OCI-LY7 (cell line): ENCODE data around the gene PNMA8B. TPM values are rescaled to one million over a fixed set of nuclear protein-coding genes. Genes with fewer than 3 reads are reported as not detected.

Experiments used
- BruUV-seq: library from RNA; stranded (reverse); fragments of 400-500 nt; replicated peaks from 2 replicates; lab custom pipeline; 2021; lab: Mats Ljungman, UMichigan
- CTCF ChIA-PET: fragments of 300-600 bp; sonication (Branson Sonifier 250); formaldehyde crosslinking; loops from one replicate; lab custom pipeline; 2022; ENCODE audit warnings: antibody characterized with exemption; ENCODE audit not compliant: unreplicated experiment; lab: Charles Lee
- POLR2A ChIA-PET: fragments of 300-600 bp; sonication (Branson Sonifier 250); formaldehyde crosslinking; loops from one replicate; lab custom pipeline; 2022; ENCODE audit warnings: antibody characterized with exemption; lab: Charles Lee
- DNase-seq: peaks from one replicate; pipeline ENCODE4 v3.0.0-alpha.2; 2015; ENCODE audit warnings: low spot score
- H2AFZ ChIP-seq: fragments of 200-600 bp; sonication (generic), shearing (Covaris generic); 2 replicates; pipeline ENCODE4 v1.6.1; 2014; ENCODE audit warnings: mild to moderate bottlenecking, antibody characterized with exemption, low read length, moderate library complexity
- H3K27ac ChIP-seq: fragments of 200-600 bp; sonication (generic); 2 replicates; pipeline ENCODE4 v1.5.1; 2014; ENCODE audit warnings: mixed run types, low read depth, mild to moderate bottlenecking, moderate library complexity, low read length, inconsistent platforms; ENCODE audit not compliant: poor library complexity, severe bottlenecking
- H3K36me3 ChIP-seq: fragments of 200-600 bp; sonication (generic); 2 replicates; pipeline ENCODE4 v1.6.1; 2014; ENCODE audit warnings: mild to moderate bottlenecking, antibody characterized with exemption, low read length, moderate library complexity, mixed read lengths; ENCODE audit not compliant: insufficient read depth
- H3K4me1 ChIP-seq: fragments of 200-600 bp; sonication (generic); 2 replicates; pipeline ENCODE4 v1.5.1; 2014; ENCODE audit warnings: mild to moderate bottlenecking, low read length; ENCODE audit not compliant: insufficient read depth, poor library complexity, severe bottlenecking
- H3K4me2 ChIP-seq: fragments of 200-600 bp; sonication (generic); 2 replicates; pipeline ENCODE4 v1.6.1; 2014; ENCODE audit warnings: mild to moderate bottlenecking, low read length
- H3K4me3 ChIP-seq: fragments of 200-600 bp; sonication (generic); 2 replicates; pipeline ENCODE4 v1.5.1; 2014; ENCODE audit warnings: mild to moderate bottlenecking, low read depth, low read length; ENCODE audit not compliant: poor library complexity, severe bottlenecking
- H3K79me2 ChIP-seq: fragments of 200-600 bp; sonication (generic); 2 replicates; pipeline ENCODE4 v1.6.1; 2016; ENCODE audit warnings: low read depth, mild to moderate bottlenecking, low read length, moderate library complexity, mixed read lengths; ENCODE audit not compliant: insufficient read depth
- H3K9me2 ChIP-seq: fragments of 200-600 bp; sonication (generic); 2 replicates; pipeline ENCODE4 v1.6.1; 2016; ENCODE audit warnings: mild to moderate bottlenecking, low read length, mixed read lengths; ENCODE audit not compliant: insufficient read depth
- H3K9me3 ChIP-seq: fragments of 200-600 bp; sonication (generic); 2 replicates; pipeline ENCODE4 v1.6.1; 2014; ENCODE audit warnings: mild to moderate bottlenecking, mixed run types, low read length, mixed read lengths
- H4K20me1 ChIP-seq: fragments of 200-600 bp; sonication (generic); 2 replicates; pipeline ENCODE4 v1.6.1; 2014; ENCODE audit warnings: mild to moderate bottlenecking, antibody characterized with exemption, low read length, moderate library complexity, mixed read lengths; ENCODE audit not compliant: insufficient read depth
- CTCF ChIP-seq: fragments of 200-600 bp; sonication (generic); conservative IDR thresholded peaks from 2 replicates; pipeline ENCODE4 v1.5.1; 2014; ENCODE audit warnings: mild to moderate bottlenecking, antibody characterized with exemption, low read length, moderate library complexity, mixed read lengths
- EZH2phosphoT487 ChIP-seq: fragments of 200-600 bp; sonication (generic); IDR thresholded peaks from 2 replicates; pipeline ENCODE4 v1.6.1; 2018; ENCODE audit warnings: low read depth, borderline replicate concordance, mild to moderate bottlenecking, mixed run types, antibody characterized with exemption, low read length, moderate library complexity, mixed read lengths
- intact Hi-C: fragments of 100-400 bp; cut with micrococcal nuclease; formaldehyde crosslinking; loops from one replicate; pipeline ENCODE4 v1.10.0; 2022; ENCODE audit not compliant: unreplicated experiment
- total RNA-seq, 2 experiments: library from RNA; depleted of rRNA in 1 of 2; stranded (reverse); fragments of >200 nt in 1 of 2; shearing (Covaris generic) in 1 of 2; gene quantifications; 2 replicates each; pipeline ENCODE4 v1.2.3, GENCODE V29; 2014 to 2022

PNMA8B gene
- total RNA-seq, 2 experiments from 2014 or later, result 0.40 to 2.0 TPM

DNA sequence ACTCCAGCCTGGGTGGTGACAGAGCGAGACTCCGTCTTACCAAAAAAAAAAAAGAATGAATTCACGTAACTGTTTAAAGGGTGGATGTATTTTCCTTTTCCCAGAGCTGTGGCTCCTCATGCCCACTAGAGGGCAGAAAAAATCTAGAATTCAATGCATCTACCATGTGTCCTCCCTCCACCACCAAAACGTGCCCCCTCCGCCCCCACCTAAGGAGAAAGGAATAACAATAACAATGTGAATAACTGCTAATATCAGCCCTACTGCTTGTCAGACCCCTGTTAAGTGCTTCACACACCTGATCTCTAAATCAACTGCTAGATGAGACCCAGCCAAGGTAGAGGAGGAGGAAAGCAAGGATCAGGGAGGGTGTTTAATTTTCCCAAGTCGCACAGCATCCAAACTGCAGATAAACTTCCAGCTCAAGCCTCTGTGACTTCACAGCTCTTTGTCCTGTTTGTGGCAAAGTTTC lies 20.2 kb upstream of the PNMA8B start:
- Histone ChIP-seq H3K4me1 (peaks cover 21% of the 10 kb centered on the region), H3K4me3 (no peak overlapping the region), H3K36me3 (no peaks in the 10 kb centered on the region), H3K79me2 (no peaks in the 10 kb centered on the region), H3K4me2 (no peak overlapping the region), H3K27ac (no peak overlapping the region), H3K9me3 (0 out of 2 replicates have a peak, but pooled peaks cover 5% of the 10 kb centered on the region), H2AFZ (no peak overlapping the region), H3K9me2 (no peaks in the 10 kb centered on the region), H4K20me1 (no peaks in the 10 kb centered on the region)
- ChIA-PET POLR2A (no interaction called here), CTCF (no interaction called here)
- intact Hi-C loops, result no loop called here
- no TSS peak for BruUV-seq
- DNase-seq, result peak; percentile 68
- TF ChIP-seq EZH2phosphoT487 (no peak), CTCF (peak; percentile 83)

- DNase-seq, result no peak
- H3K9me3 ChIP-seq, result 0 out of 2 replicates have a peak, but pooled peaks cover 5% of the 10 kb centered on the region
- no peak overlapping the region for H3K27ac ChIP-seq
- no TSS peak for BruUV-seq
- CTCF ChIA-PET, result no interaction called here
- H3K4me1 ChIP-seq, result peaks cover 15% of the 10 kb centered on the region
- no peaks in the 10 kb centered on the region for H4K20me1 ChIP-seq
- intact Hi-C loops, result no loop called here
- no peak overlapping the region for H3K4me3 ChIP-seq
- H3K79me2 ChIP-seq, result no peaks in the 10 kb centered on the region
- no peak overlapping the region for H2AFZ ChIP-seq
- no peaks in the 10 kb centered on the region for H3K9me2 ChIP-seq
- no peak for TF ChIP-seq EZH2phosphoT487
- TF ChIP-seq CTCF, result no peak
- no peaks in the 10 kb centered on the region for H3K36me3 ChIP-seq
- no peak overlapping the region for H3K4me2 ChIP-seq
- POLR2A ChIA-PET, result no interaction called here
These were observed 19.6 kb upstream of the PNMA8B start for GRCh38 chr19:46515290-46515609.

DNA sequence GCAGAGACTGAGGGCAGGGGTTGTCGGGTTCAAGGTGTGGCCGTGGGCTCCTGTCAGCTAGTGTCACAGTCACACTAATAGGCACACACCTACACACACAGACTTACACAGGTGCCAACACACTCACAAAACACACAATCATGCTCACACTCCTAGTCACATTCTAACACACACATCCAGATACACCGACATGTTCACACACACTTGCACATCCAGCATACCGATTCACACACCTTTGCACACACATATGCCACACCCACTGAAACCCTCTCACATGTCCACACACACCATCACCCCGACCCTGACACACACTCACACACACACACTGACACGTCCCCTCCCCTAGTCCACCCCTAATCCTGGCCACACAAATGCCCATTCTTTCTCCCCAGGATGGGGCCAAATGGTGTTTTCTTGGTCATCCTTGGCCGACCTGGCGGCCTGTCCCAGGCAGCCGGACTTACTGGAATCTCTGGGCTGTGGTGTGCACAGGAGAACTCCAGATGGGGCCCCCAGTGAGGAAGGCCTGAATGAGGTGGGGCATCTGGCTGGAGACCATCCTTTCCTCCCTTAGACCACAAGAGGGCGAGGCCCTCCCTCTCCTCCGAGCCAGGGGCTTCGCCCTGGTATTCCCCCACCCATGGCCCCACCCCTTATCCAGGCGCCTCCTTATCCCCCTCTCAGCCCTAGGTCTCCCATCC lies 19.1 kb upstream of the PNMA8B start:
- POLR2A ChIA-PET, result no interaction called here
- no peaks in the 10 kb centered on the region for H3K9me2 ChIP-seq
- H3K79me2 ChIP-seq, result no peaks in the 10 kb centered on the region
- intact Hi-C loops, result no loop called here
- H3K36me3 ChIP-seq, result no peaks in the 10 kb centered on the region
- H2AFZ ChIP-seq, result no peak overlapping the region
- TF ChIP-seq CTCF (no peak), EZH2phosphoT487 (no peak)
- CTCF ChIA-PET, result no interaction called here
- H4K20me1 ChIP-seq, result no peaks in the 10 kb centered on the region
- no peak overlapping the region for H3K27ac ChIP-seq
- no peak for DNase-seq
- H3K4me1 ChIP-seq, result peaks cover 10% of the 10 kb centered on the region
- 0 out of 2 replicates have a peak, but pooled peaks cover 5% of the 10 kb centered on the region for H3K9me3 ChIP-seq
- BruUV-seq, result no TSS peak
- H3K4me2 ChIP-seq, result no peak overlapping the region
- no peak overlapping the region for H3K4me3 ChIP-seq
